Breast epithelium (tissue), 4 donors: ENCODE results near the gene PGP. TPM values are rescaled to one million over a fixed set of nuclear protein-coding genes. Genes with fewer than 3 reads are reported as not detected.

Source experiments
- DNase-seq, 2 donors: peaks; one replicate each; pipeline ENCODE4 v3.0.0-alpha.2; 2019; ENCODE audit warnings: low spot score in 2 of 2
- H3K27ac ChIP-seq, 2 donors: fragments of 200-600 bp; sonication (generic) in 1 of 2; one replicate each; pipeline ENCODE4 v1.5.1; 2016 to 2019; ENCODE audit warnings: mild to moderate bottlenecking in 1 of 2
- H3K27me3 ChIP-seq, 2 donors: fragments of 200-600 bp; sonication (generic) in 1 of 2; one replicate each; pipeline versions ENCODE4 v1.5.1 to v1.6.0; 2017 to 2019; ENCODE audit warnings: control low read depth in 1 of 2, mild to moderate bottlenecking in 1 of 2
- H3K36me3 ChIP-seq: fragments of 200-600 bp; one replicate; pipeline ENCODE4 v1.5.1; 2019
- H3K4me1 ChIP-seq, 2 donors: fragments of 200-600 bp; sonication (generic); one replicate each; pipeline ENCODE4 v1.5.1; 2016 to 2019; ENCODE audit warnings: control low read depth in 1 of 2
- H3K4me3 ChIP-seq, 3 donors: fragments of 200-600 bp; sonication (generic); 1 replicate in 2 of 3; 2 replicates in 1 of 3; pipeline ENCODE4 v1.5.1; 2016 to 2019; ENCODE audit warnings: mild to moderate bottlenecking in 3 of 3, moderate library complexity in 2 of 3
- H3K9me3 ChIP-seq, 2 donors: fragments of 200-600 bp; sonication (generic) in 1 of 2; one replicate each; pipeline ENCODE4 v1.5.1; 2016 to 2019; ENCODE audit warnings: control low read depth in 1 of 2
- CTCF ChIP-seq, 3 donors: fragments of 450-650 bp; IDR thresholded peaks; one replicate each; pipeline ENCODE4 v1.5.1; 2016 to 2017; ENCODE audit warnings: antibody characterized with exemption in 3 of 3, mild to moderate bottlenecking in 3 of 3, moderate library complexity in 3 of 3
- POLR2A ChIP-seq: fragments of 450-650 bp; IDR thresholded peaks from one replicate; pipeline ENCODE4 v1.6.1; 2016; ENCODE audit warnings: antibody characterized with exemption, mild to moderate bottlenecking, moderate library complexity
- POLR2AphosphoS5 ChIP-seq, 3 donors: sonication (generic); formaldehyde crosslinking; IDR thresholded peaks; one replicate each; pipeline ENCODE4 v1.6.1; 2017; ENCODE audit warnings: antibody characterized with exemption in 3 of 3
- intact Hi-C: fragments of 100-400 bp; cut with DNase I; formaldehyde crosslinking; loops from one replicate; pipeline ENCODE4 v1.15.1; 2023; ENCODE audit warnings: low total_unique reads
- total RNA-seq, 3 donors: library from RNA; depleted of rRNA; stranded (reverse); fragments of >200 nt; gene quantifications; one replicate each; pipeline ENCODE4 v1.1.0, GENCODE V29; 2016

Gene PGP
- total RNA-seq, 3 donors from 2014 or later, result 9.1 to 14.7 (median 12.9) TPM

- DNase-seq, result no peak
- Histone ChIP-seq H3K27ac (no peak overlapping the region), H3K4me3 (no peak overlapping the region), H3K4me1 (peaks cover 0 to 4% of the 10 kb centered on the region in 2 donors), H3K9me3 (no peaks in the 10 kb centered on the region), H3K36me3 (no peaks in the 10 kb centered on the region), H3K27me3 (no peaks in the 10 kb centered on the region)
- intact Hi-C loops, result no loop called here
- TF ChIP-seq POLR2AphosphoS5 (IDR thresholded peaks at IDR 0.05) (no peak), CTCF (IDR thresholded peaks at IDR 0.05) (no peak), POLR2A (no peak)
These were observed 31.8 kb upstream of the PGP start for GRCh38 chr16:2246301-2246885.

GRCh38 chr16:2244926-2245795 lies 30.5 kb upstream of the PGP start:
- H3K4me1 ChIP-seq, result peaks cover 0 to under 1% of the 10 kb centered on the region in 2 donors
- no peak overlapping the region for H3K27ac ChIP-seq
- no peaks in the 10 kb centered on the region for H3K36me3 ChIP-seq
- intact Hi-C loops, result no loop called here
- no peak overlapping the region for H3K4me3 ChIP-seq
- no peak for DNase-seq
- no peak for TF ChIP-seq POLR2A
- TF ChIP-seq POLR2AphosphoS5 (IDR thresholded peaks at IDR 0.05), result no peak
- TF ChIP-seq CTCF (IDR thresholded peaks at IDR 0.05), result no peak
- no peaks in the 10 kb centered on the region for H3K9me3 ChIP-seq
- no peaks in the 10 kb centered on the region for H3K27me3 ChIP-seq

GRCh38 chr16:2244301-2244700 lies 29.7 kb upstream of the PGP start:
- intact Hi-C loops, result no loop called here
- no peaks in the 10 kb centered on the region for H3K36me3 ChIP-seq
- DNase-seq, result no peak

GRCh38 chr16:2243781-2244180 lies 29.1 kb upstream of the PGP start:
- no peak overlapping the region for H3K27ac ChIP-seq
- no peak overlapping the region for H3K4me3 ChIP-seq
- H3K9me3 ChIP-seq, result no peaks in the 10 kb centered on the region
- no peaks in the 10 kb centered on the region for H3K27me3 ChIP-seq
- DNase-seq, result no peak
- H3K4me1 ChIP-seq, result no peaks in the 10 kb centered on the region
- no peaks in the 10 kb centered on the region for H3K36me3 ChIP-seq
- TF ChIP-seq CTCF (IDR thresholded peaks at IDR 0.05) (no peak), POLR2A (no peak), POLR2AphosphoS5 (IDR thresholded peaks at IDR 0.05) (no peak)
- intact Hi-C loops, result no loop called here

More at GRCh38 chr16:2244301-2244700, 29.7 kb upstream of the PGP start:
- no peaks in the 10 kb centered on the region for H3K27me3 ChIP-seq
- H3K27ac ChIP-seq, result no peak overlapping the region
- no peak for TF ChIP-seq POLR2AphosphoS5 (IDR thresholded peaks at IDR 0.05)
- no peak for TF ChIP-seq CTCF (IDR thresholded peaks at IDR 0.05)
- no peak for TF ChIP-seq POLR2A
- no peaks in the 10 kb centered on the region for H3K4me1 ChIP-seq
- no peaks in the 10 kb centered on the region for H3K9me3 ChIP-seq
- H3K4me3 ChIP-seq, result no peak overlapping the region

GRCh38 chr16:2243031-2243528 lies 28.4 kb upstream of the PGP start:
- intact Hi-C loops, result no loop called here
- Histone ChIP-seq H3K27me3 (no peaks in the 10 kb centered on the region), H3K9me3 (no peaks in the 10 kb centered on the region), H3K36me3 (no peaks in the 10 kb centered on the region), H3K27ac (no peak overlapping the region), H3K4me3 (no peak overlapping the region), H3K4me1 (no peaks in the 10 kb centered on the region)
- DNase-seq, result no peak
- TF ChIP-seq CTCF (IDR thresholded peaks at IDR 0.05), result no peak
- no peak for TF ChIP-seq POLR2AphosphoS5 (IDR thresholded peaks at IDR 0.05)
- no peak for TF ChIP-seq POLR2A
